Stimulated activated CD8-positive, alpha-beta memory T cell treated with anti-CD3 and anti-CD28 coated beads, Interleukin-7, amount 100 ng/mL, for 48 hours (primary cell): ENCODE results near the gene OSGIN1.

Experiments used
- DNase-seq, 2 donors: peaks; one replicate each; pipeline ENCODE4 v3.0.0-alpha.2; 2020; ENCODE audit warnings: low read depth in 1 of 2; ENCODE audit errors: extremely low read depth in 1 of 2

The OSGIN1 gene

DNA sequence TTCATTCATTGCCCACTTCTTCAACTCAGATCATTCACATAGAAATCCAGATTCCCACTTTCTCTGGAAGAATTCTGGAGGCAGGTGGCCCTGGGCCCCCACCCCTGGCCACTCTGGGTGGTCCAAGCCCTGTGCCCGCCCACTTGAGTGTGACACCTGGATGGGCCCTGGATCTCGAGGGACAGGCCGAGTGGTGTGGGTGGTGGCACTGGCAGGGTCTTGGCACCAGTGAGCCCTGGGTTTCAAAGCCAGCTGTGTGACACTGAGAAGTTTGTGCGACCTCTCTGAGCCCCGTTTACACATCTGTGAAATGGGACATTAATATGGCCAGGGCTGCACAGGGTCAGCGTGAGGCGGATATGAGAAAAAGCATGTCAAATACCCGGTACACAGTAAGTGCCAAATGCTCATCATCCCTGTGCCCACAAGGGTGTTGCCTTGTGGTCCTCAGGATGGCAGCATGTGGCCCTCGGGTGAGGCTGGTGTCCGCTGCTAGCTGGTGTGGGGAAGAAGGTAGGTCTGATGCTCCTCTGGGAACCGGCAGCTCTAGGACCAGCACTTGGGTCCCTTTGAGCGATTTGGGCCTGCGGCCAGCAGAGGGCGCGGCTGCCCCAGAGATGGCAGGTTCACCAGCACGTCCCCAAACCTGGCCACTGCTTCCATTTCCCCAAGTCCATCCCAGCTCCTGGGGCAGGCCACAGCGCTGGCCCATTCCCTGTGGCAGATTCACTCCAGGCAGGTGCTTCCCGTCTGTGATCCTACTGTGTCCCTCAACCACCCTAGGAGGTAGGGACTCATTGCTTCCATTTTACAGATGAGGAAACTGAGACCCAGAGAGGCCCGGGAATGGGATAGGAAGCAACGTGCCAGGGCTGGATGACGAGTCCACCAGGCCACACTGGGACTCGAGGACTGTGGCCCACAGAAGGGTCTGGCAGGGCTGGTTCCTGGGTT is 3.6 kb downstream of the OSGIN1 start:
- peak; percentile 41 to 58 for DNase-seq

DNA sequence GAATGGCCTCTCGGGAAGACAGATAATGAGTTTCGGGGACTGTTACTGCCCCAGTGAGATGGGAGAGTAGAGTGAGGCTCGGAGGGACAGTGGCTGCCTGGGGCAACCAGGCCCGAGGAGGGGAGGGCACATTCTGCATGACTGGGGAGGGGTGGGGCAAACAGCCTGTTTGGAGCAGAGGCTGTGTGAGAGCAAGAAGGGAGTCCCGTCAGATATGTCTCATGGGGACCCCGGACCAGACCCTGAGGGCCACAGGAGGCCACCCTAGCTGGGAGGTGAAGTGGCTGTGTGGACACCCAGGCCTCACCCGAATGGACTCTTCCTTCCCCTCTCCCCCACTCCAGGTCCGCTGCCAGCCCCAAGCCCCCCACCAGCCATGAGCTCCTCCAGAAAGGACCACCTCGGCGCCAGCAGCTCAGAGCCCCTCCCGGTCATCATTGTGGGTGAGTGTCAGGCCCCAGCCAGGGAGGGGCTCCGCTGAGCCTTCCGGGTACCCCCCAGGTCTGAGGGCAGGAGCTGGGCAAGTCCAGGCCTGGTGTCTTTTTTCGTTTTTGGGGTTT is 4.3 kb downstream of the OSGIN1 start:
- DNase-seq = no peak

DNA sequence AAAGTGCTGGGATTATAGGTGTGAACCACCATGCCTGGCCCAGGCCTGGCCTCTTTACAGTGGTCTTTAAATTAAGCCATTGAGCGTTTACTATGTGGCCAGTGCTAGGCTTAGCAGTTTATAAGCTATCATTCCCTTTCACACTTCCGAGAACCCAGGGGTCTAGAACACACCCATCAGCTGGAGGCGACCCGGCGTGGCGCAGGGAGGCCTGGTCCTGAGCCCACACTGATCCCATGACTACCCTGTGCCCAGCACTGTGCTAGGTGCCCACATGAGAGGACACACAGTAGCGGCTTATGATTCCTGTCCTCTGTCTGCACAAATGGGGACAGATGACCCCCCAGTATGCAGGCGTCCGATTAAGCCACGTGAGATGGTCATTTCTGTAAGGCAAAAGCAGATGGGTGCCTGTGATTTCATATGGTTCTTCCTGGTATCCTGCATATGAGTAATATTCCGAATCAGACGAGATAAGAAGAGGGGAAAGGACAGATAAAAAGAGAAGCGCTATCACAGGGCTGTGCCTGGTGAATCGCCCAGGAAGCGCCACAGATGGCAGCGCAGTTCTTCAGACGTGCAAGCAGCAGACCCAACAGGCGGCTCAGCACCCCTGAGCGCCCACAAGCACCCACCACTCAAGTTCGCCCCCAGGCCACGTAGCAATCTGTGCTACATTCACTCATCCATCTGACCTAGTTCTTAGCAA is 5.3 kb downstream of the OSGIN1 start:
- DNase-seq = no peak

DNA sequence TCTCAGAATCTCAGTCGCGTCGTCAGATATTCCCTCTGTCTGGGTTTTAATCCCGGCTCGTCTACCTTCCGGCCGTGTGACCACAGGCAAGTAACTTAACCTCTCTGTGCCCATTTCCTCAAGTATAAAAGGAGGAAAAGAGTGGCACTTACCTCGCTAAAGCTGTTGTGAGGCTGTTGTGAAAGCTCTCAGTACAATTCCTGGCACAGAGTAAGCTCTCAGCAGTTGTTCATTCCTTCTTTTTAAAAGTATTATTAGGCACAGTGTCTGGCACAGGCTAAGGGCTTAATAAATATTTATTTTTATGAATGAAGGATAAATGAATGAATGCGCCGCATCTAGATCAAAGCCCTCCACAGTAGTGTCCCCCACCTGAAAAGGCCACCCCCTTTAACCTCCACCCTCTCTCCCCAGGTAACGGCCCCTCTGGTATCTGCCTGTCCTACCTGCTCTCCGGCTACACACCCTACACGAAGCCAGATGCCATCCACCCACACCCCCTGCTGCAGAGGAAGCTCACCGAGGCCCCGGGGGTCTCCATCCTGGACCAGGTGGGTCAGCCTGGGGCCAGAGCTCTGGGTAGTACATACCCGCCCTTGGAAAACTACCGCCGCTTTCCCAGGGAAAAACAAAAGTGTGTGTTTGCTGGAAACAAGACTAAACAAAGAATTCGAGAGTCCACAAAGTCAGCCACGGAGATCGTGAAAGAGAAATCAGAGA is 6.0 kb downstream of the OSGIN1 start:
- no peak for DNase-seq

DNA sequence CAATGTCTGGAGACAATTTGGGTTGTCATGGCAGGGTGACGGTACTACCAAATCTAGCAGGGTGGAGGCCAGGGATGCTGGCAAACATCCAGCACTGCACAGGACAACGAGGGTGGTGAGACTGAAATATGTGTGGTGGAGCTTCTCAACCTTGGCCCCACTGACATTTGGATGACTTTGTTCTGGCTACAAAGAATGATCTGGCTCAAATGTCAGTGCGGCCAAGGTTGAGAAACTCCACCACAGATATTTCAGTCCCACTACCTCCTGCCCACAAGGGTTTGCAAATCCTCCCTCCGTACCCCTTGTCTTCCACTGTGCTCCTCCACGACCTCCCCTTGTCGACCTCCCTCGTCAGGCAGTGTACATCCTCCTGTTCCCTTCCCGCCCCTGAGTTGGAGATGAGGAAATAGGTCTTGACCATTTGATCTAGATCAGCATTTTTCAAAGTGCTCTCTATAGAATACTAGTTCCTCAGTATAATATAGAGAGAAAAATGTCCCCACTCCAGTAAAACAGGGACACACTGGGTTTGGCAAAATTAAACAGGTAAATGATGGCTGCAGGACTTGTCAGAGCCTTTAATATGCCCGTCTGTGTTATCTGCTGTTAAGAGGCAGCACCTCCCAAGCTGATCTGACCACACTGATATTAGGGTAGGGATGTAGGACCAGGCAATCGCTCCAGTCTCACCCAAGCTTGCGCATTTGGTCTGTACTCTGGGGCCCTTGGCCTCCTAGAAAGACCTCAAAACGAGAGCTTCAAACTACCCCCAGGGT is 6.8 kb downstream of the OSGIN1 start:
- DNase-seq = no peak

DNA sequence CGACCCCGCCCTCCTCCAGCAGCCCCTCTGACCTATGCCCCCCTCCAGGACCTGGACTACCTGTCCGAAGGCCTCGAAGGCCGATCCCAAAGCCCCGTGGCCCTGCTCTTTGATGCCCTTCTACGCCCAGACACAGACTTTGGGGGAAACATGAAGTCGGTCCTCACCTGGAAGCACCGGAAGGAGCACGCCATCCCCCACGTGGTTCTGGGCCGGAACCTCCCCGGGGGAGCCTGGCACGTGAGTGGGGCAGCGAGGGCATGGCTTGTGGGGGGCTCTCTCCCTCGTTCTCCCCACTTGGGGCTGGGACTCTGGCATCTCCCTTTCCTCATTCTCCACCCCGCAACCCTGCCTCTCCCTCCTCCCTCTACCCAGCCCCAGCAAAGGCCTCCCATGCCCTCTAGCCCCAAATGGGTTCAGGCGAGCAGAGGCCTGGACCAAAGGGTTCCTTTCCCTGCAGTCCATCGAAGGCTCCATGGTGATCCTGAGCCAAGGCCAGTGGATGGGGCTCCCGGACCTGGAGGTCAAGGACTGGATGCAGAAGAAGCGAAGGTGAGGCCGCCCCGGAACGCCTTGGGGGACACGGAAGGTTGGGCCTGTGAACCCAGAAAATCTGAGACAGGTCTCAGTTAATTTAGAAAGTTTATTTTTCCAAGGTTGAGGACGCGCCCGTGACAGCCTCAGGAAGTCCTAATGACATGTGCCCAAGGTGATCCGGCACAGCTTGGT is 7.6 kb downstream of the OSGIN1 start:
- DNase-seq = no peak

DNA sequence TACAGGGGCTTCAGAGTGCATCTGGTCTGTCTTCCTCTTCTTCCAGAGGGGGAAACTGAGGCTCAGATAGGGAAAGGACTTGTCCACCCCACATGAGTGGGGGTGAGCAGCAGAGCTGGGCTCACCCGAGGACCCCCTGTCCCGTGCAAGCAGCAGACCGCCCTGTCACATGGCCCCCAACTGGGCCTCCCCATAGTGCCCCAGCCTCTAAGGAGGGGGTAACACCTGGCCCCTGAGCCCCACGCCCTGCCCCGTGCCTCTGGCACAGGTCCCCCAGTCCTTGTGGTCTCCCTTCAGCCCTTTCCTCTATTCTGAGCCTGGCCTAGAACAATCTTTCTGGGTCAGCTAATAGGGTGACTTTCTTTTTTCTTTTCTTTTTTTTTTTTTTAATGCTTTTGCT is 8.6 kb downstream of the OSGIN1 start:
- DNase-seq = no peak

DNA sequence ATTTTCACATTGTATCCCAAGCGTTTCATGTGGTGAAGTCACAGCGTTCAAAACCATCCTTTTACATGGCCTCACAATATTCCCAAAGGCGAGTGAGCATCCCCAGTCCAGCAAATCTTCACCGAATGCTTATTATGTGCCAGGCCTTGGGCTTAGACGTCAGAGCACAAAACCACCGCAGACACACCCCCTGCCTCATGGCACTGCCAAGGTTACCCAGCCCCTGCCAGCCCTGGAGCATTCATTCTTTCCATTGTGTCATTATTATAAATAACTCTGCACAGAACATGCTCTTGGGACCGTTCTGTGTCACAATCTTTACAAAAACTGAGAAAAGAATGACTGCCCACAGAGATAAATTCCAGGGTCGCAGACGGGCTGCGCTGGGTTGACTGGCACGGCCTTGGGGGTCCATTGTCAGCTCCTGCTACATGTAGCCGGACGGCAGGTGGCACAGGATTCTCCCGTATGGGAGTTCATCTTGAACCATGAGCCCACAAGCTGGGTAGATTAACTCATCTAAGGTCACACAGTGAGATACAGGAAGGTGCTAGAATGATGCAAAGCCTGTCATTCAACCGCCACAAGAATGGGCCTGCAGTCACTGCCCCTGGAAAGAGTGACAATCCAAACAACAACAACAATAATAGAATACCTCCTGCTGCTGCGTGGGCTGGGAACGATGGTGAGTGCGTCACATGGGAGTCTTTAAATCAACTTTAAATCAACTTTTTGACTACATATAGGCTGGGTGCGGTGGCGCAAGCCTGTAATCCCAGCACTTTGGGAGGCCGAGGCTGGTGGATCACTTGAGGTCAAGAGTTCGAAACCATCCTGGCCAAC is 10.5 kb downstream of the OSGIN1 start:
- no peak for DNase-seq

DNA sequence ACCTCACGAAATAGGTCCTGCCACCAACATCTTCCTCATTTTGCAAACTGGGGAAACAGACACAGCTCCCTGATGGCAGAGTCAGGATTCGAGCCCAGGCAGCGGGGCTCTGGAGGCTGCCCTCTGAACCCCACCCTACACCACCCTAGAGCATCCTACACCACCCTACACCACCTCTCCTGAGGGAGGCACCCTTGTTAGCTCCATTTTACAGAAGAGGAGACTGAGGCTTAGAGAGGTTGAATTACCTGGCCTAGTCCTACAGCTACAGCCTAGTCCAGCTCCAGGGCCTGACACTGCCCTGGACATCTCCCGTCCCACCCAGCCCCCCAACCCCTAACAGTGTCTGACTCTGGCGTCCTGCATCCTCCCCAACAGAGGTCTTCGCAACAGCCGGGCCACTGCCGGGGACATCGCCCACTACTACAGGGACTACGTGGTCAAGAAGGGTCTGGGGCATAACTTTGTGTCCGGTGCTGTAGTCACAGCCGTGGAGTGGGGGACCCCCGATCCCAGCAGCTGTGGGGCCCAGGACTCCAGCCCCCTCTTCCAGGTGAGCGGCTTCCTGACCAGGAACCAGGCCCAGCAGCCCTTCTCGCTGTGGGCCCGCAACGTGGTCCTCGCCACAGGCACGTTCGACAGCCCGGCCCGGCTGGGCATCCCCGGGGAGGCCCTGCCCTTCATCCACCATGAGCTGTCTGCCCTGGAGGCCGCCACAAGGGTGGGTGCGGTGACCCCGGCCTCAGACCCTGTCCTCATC is 11.8 kb downstream of the OSGIN1 start:
- DNase-seq = no peak

DNA sequence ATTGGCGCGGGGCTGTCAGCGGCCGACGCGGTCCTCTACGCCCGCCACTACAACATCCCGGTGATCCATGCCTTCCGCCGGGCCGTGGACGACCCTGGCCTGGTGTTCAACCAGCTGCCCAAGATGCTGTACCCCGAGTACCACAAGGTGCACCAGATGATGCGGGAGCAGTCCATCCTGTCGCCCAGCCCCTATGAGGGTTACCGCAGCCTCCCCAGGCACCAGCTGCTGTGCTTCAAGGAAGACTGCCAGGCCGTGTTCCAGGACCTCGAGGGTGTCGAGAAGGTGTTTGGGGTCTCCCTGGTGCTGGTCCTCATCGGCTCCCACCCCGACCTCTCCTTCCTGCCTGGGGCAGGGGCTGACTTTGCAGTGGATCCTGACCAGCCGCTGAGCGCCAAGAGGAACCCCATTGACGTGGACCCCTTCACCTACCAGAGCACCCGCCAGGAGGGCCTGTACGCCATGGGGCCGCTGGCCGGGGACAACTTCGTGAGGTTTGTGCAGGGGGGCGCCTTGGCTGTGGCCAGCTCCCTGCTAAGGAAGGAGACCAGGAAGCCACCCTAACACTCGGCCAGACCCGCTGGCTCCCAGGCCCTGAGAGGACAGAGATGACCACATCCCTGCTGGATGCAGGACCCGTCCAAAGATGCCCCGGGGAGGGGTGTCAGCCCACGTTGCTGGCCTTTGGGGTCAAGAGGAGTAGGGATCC is 12.6 kb downstream of the OSGIN1 start:
- DNase-seq = no peak

DNA sequence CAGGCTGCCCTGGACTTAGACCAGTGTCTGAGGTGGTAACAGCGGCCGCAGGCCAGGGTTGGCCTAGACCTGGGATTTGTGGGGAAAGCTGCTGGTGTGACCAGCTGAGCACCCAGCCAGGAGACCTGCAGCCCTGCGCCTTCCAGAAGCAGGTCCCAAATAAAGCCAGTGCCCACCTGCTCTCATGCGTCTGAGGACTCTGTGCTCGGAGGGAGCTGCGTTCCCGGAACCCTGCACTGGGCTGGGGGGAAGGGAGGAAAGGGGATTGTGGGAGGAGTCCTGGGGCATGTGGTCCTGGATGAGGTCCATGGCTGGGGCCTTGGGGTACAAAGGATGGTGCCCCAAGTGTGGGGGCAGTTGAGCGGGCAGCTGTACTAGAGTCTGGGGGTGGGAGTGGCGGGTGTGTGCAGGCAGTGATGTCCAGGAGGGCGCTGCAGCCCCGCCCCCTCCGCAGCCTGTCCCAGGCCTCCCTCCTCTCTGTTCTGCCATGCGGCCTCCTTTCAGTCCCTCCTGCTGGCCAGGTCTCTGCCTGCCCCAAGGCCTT is 13.2 kb downstream of the OSGIN1 start:
- no peak for DNase-seq

DNA sequence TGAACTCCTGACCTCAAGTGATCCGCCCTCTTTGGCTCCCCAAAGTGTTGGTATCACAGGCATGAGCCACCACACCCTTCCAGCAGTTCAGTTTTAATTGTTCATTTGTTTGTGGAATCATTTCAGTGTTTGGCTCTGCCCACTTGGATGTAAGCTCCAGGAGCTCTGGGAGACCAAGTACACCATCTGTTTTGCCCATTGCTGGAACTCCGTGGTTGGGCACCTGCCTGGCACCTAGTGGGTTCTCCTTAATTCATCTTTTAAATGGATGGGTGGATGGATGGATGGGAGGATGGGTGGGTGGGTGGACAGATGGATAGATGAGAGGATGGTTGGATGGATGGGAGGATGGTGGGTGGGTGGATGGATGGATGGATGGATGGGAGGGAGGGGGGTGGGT is 14.1 kb downstream of the OSGIN1 start:
- no peak for DNase-seq

DNA sequence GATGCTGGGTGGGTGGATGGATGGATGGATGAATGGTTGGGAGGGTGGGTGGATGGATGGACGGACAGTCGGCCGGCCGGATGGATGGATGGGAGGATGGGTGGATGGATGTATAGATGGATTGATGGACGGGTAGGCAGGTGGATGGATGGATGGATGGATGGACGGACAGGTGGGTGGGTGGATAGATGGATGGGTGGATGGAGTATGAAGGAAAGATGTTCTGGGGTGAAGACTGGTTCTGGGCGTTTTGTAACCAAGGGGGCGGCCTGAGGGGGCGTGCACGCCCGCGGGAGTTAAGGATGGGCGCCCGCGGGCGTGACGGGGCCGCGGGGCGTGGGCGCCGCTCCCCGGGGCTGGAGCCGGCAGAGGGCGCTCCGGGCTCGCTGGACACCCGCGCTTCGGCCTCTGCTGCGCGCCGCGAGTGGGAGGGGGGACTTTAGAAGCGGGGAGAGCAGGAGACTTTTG is 14.8 kb downstream of the OSGIN1 start, which contains the start of gene NECAB2:
Gene NECAB2 (plus strand): TSS at position 407 of the 468 bp plus-strand sequence. CDS start 405 bp downstream, outside the sequence.
- DNase-seq = no peak

DNA sequence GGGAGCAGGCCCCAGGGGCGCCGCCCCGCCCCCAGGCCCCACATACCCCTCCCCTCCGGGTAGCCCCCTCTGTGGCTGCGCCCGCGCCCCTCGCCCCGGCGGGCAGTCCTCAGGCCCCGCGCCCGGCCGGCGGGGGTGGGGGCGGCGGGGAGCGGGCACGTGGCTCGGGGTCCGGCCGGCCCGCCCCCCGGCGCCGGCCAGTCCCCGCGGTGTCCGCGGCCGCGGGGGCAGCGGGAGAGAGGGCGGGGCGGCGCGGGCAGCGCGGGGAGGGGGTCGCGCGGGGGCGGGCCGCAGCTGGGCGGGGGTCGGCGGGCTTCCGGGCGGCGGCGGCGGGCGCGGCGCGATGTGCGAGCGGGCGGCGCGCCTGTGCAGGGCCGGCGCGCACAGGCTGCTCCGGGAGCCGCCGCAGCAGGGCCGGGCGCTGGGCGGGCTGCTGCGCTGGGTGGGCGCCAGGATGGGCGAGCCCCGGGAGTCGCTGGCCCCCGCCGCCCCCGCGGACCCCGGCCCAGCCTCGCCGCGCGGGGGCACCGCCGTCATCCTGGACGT is 15.3 kb downstream of the OSGIN1 start:
- no peak for DNase-seq

DNA sequence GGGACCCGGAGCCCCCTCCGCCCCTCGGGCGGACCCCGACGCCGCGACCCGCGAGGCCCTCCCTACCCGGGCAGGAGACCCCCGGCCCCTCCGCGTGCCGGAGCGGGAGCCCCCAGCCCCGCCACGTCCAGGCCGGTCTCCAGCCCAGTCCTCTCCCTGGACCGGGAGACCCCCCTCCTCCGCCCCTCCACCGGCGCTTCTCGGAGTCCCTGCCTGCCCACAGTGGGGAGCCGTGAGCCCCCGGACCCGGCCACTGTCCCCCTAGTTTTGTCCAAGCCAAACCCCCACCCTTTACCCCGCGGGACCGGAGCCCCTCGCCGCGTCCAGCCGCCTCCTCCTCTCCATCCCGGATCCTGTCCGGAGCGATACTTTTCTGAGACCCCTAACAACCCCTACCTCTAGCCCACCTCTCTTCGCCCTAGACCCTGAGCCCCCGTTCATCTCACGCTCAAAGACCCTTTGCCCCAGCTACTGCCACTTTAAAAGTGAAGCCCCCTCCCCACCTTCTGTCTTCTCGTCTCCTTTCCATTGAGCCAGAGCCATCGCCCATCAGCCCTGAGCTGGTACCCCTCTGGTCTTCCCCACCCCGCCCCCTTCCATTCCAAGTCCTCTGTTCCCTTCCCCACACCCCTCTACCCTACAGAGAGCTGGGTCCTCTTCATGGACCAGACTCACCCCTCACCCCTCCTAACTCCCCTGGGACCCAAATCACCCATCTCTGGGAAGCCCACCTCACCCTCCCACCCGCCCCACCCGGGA is 16.0 kb downstream of the OSGIN1 start:
- no peak for DNase-seq
